Stomach (tissue), 4 donors: ENCODE data around the gene FGFRL1.

Source experiments
- CTCF ChIP-seq, 7 experiments: fragments of 450-650 bp in 4 of 7; fragments of 200-600 bp in 3 of 7; sonication (generic) in 3 of 7; IDR thresholded peaks; one replicate each; pipeline ENCODE4 v1.5.1; 2016 to 2019; ENCODE audit warnings: antibody characterized with exemption in 7 of 7, control low read depth in 2 of 7, mild to moderate bottlenecking in 1 of 7
- EP300 ChIP-seq: sonication (generic); formaldehyde crosslinking; IDR thresholded peaks from one replicate; pipeline ENCODE4 v1.6.1; 2017; ENCODE audit warnings: antibody characterized with exemption
- POLR2A ChIP-seq, 4 donors: fragments of 450-650 bp; IDR thresholded peaks; one replicate each; pipeline ENCODE4 v1.6.1; 2016; ENCODE audit warnings: antibody characterized with exemption in 4 of 4, control low read depth in 2 of 4, mild to moderate bottlenecking in 1 of 4, moderate library complexity in 1 of 4
- POLR2AphosphoS5 ChIP-seq, 3 donors: sonication (generic); formaldehyde crosslinking; IDR thresholded peaks; one replicate each; pipeline ENCODE4 v1.6.1; 2016; ENCODE audit warnings: antibody characterized with exemption in 3 of 3

GRCh38 chr4:1069394-1069793, 58.0 kb downstream of the FGFRL1 start:
- TF ChIP-seq POLR2A (IDR thresholded peaks at IDR 0.05), result no peak
- no peak for TF ChIP-seq CTCF (IDR thresholded peaks at IDR 0.05)
- no peak for TF ChIP-seq POLR2AphosphoS5 (IDR thresholded peaks at IDR 0.05)
- TF ChIP-seq EP300, result no peak
